DMS153 (cell line): Measurements from ENCODE around the gene TMEM150B.

Experiments
- DNase-seq: peaks from one replicate; lab custom pipeline; 2025; lab: John Stamatoyannopoulos, UW

TMEM150B gene

DNA sequence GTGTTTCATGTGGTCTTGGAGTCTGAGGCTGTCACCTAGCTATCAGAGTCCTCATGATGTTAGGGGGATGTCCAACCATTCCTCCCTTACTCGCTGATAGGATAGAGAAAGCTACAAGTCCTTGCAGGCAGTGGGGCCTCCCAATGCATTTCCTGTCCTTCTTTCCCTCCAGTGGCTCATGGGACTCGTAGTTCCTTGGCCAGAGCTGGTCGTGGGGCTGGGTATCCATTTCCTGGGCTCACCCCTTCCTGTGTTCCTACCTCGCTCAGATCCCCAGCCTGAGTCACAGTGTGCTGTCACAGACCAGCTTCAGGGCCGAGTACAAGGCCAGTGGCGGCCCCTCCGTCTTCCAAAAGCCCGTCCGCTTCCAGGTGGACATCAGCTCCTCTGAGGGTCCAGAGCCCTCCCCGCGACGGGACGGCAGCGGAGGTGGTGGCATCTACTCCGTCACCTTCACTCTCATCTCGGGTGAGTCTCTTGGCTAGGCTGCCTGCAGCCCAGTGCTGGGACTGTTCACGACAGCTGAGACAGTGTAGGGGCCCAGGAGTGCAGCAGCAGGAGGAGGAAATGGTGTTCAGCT lies 19.1 kb downstream of the TMEM150B start:
- DNase-seq, result no peak

DNA sequence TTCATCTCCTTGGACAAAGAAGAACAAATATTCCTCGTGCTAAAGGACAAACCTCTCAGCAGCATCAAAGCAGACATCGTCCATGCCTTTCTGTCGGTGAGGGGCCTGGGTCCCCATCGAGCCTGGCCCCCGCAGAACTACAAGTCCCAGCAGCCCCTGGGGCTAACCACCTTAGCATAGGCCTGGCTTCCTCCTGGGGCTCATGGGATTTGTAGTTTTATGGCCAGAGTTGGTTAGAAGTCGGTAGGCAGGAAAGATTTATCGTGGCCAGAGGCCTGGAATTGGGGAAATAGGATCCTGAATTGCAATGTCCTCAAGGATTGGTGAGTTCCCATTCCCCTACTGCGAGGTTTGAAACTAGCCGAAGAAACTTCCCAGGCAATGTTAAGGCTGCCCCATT lies 19.6 kb downstream of the TMEM150B start:
- no peak for DNase-seq

DNA sequence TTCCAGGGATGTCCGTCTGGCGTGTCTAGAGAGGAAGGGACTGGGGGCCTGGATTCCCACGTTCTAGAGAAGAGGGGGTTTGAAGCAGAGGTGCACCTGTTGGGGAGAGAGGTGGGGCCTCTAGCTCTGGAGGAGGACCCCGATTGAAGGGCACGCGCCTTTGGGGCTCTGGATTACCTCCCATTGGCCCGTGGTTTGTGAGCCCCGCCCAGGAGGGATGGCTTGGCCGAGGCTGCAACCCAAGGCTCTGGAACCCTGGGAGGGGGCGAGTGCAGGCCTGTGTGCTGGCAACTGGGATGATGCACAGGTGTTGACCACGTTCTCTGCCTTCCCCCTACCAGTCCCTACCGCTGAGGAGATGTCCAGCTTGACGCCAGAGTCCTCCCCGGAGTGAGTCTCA lies 20.2 kb downstream of the TMEM150B start:
- no peak for DNase-seq

DNA sequence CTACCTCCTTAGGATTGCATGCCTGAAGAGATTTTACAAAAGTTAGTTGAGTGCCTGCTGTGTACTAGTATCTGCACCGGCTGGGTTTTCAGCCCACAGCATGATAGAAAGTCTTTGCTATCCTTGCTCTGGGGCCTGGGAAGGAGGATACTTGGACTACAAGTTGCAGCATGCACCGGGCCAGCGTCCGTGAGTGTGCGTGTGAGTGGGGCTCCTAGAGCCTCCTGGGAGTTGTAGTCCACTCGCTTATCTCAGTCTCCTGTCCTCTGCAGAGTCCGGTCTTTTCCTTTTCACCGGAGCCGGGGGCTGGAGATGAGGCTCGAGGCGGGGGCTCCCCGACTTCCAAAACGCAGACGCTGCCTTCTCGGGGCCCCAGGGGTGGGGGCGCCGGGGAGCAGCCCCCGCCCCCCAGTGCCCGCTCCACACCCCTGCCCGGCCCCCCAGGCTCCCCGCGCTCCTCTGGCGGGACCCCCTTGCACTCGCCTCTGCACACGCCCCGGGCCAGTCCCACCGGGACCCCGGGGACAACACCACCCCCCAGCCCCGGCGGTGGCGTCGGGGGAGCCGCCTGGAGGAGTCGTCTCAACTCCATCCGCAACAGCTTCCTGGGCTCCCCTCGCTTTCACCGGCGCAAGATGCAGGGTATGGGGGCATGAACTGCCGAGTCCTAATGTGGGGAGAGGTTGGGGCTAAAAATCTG lies 20.7 kb downstream of the TMEM150B start:
- DNase-seq, result peak; percentile 2

DNA sequence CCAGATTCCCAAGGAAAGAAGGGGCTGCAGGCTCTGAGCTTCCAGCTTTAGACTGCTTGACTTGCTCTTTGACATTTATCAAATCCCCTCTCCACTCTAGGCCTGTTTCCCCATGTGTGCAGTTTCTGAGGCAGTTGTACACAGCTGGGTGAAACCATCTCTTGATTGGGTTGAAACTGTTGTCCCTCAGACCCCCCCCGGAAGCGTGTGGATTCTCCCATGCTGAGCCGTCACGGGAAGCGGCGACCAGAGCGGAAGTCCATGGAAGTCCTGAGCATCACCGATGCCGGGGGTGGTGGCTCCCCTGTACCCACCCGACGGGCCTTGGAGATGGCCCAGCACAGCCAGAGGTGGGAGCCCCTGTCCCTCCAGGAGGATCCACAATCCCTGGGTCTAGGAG lies 21.7 kb downstream of the TMEM150B start:
- no peak for DNase-seq

DNA sequence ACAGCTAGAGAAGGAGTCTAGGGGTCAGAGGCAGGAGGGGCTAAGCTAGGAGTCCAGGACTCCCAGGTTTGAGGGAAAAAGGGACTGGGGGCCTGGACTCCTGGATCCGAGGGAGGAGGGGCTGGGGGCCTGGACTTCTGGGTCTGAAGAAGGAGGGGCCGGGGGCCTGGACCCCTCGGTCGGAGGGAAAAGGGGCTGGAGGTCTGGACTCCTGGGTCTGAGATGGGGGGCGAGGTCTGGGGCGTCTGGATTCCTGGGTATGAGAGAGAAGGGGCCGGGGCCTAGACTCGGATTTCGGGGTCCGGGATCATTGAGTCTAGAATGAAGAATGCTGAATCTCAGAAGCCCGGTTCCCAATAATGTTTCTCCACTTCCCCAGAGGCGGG lies 22.8 kb downstream of the TMEM150B start:
- no peak for DNase-seq

DNA sequence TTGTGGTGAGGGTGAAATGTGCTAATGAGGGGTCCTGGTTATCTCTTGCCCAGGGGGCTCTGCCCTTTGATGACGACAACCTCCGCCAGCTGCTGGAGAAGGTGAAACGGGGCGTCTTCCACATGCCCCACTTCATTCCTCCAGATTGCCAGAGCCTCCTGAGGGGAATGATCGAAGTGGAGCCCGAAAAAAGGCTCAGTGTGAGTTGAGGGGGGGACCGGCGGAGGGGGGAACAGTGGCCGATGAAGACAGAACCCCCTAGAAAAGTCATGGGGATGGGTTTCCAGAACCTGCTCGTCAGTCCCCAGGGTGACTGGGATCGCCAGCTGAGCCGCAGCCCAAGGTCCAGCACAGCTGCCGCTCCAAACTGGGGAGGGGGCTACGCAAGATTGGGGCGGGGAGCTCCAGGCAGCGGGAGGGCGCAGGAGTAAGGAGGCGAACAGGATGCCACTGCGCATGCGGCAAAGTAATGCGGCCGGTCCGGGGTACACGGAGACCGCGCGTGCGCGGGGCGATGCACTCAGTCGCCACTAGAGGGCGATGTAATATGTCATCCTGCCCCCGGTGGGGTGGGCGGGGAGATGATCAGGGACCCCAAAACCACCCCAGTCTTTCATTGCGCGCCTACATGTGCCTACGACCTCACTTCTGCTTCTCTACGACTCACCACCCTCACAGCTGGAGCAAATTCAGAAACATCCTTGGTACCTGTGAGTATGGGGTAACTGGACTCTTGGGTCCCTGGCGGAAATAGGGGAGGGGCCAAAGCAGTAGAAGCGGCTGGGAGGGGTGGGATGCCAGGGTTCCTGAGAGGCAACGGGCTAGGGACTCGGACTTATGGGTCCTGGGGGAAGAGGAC lies 23.5 kb downstream of the TMEM150B start:
- DNase-seq, result peak; percentile 49

DNA sequence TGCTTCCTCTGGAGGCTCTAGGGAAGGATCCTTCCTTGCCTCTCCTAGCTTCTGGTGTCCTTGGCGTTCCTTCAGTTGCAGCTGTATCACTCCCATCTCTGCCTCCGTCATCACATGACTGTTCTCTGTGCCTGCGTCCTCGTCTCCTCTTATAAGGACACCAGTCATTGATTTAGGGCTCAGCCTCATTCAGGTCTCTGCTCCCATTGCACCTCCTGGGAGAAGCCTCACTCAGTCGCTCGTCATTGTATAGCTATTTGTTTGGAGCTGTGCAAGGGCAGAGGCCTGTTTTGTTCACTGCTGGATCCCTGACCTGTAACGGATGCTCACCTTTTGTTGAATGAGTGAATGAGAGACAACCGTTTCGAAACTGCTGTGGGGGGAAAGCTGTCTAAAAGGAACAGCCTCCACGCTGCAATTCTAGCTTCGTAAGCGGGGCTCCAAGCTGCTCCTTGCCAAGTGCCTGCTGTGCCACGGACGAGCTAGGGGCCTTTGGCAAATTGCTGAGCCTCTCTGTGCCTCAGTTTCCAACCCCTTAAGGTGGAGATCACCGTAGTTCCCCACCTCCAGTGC lies 24.2 kb downstream of the TMEM150B start:
- no peak for DNase-seq

DNA sequence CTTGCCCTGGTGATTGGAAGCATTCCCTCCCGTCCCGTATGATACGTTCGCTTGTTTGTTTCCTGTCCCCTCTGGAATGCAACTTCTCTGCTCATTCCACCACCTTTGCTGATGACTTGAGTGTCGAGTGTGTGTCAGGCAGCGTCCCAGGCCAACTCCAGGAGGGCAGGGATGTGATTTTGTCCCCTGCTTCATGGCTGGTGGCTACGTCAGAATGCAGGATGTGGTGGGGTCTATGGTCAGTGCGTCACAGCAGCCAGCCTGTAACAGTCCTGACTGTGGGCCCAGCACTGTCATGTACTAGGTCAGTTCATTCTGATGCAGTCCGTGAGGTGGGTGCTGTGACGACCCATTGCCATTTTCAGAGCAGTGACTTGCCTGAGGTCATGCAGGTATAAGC lies 25.1 kb downstream of the TMEM150B start:
- DNase-seq, result no peak

DNA sequence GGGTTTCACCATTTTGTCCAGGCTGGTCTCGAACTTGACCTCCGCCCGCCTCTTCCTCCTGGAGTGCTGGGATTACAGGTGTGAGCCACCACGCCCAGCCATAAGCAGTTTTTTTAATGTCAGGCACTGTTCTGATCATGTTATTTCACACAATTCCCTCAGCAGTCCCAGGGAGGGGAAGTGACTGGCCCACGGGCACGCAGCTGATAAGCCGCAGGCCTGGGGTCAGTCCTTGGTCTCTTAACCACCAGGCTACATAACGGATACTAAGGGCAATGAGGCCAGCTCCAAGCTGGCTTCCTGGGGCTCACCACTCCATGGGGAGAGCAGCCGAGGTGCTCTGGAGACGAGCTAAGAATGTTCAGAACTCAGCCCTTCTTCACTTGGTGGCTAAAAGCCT lies 27.9 kb downstream of the TMEM150B start:
- no peak for DNase-seq

DNA sequence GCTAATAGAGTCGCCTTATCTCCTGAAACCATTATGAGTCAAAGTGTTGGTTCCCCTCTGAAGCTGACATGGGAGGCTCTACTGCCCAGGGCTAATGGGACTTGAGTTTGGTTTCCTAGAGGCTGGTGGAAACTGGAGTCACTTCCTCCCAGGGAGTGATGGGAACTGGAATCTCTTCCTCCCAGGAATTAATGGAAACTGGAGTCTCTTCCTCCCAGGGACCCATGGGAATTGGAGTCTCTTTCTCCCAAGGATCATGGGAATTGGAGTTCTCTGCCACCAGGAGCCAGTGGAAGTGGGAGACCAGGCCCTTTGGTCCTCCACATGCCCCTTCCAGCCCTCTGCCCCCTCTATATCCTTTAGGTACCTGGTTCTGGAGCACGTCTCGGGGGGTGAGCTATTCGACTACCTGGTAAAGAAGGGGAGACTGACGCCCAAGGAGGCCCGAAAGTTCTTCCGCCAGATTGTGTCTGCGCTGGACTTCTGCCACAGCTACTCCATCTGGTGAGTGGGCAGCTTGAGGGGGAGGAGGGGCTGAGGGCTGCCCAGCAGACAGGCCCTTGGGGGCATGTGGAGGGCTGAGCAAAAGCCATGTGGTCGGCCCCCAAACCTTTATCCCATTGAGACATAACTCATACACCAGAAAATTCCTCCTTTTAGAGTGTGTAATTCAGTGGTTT lies 35.9 kb downstream of the TMEM150B start:
- no peak for DNase-seq

DNA sequence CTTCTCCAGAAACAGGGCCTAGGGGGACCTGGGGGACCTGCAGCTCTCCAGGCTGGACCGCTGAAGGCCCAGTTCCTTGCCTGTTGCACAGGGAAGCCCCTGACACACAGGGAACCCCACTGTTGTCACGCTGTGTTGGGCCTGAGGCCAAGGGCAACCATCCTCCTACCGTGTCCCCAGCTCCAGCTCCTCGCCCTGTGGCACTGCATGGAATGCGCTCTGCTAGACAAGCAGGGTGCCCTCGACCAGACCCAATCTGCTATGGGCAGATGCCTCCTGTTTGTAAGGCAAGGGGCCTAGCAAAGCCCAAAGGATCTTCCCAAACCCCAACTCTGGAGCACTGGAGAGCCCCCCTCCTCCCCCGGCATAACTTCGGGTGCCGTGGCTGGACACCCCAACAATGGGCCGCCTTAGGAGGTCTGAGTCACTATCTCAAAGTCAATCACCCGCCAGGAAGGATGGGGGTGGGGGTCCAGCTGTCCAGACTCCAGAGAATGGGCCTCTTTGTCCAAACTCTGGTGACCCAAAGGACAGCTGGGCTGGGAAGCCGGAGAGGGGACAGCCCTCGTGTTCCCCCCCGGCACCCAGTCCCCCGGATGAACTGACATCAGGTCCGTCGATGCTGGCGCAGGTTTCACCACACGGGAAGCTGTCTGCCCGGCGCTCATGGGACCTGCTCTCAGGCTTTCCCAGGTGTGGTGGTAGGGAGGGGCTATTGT lies 37.6 kb downstream of the TMEM150B start:
- no peak for DNase-seq

DNA sequence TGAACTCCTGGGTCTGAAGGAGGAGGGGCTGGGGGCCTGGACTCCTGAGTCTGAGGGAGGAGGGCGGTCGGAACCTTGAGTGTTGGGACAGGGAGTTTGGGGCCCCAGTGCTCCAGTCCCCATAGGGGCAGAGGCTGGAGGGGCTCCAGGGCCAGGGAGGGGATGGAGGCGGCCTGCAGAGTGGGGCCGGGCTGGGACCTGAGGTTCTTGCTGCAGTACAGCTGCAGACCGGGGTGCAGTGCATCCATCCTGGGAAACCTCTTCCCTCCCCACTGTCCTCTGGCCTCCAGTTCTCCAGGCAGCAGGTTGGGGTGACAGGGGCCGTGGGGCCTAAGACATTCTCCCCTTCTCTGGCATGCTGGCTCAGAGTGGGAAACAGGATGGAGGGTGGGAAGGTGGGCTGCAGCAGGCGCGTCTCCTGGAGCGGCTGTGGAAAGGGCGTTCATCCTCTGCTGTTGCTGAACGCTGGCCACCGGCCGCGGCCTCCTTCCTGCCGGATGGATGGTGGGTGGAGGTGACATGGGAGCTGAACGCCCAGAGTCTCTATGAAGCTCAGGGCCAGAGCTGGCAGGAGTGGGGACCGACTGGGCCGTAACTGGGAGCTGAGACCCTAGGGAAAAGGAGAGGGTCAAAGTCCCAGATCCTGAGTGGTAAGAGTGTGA lies 39.8 kb downstream of the TMEM150B start:
- DNase-seq, result no peak

DNA sequence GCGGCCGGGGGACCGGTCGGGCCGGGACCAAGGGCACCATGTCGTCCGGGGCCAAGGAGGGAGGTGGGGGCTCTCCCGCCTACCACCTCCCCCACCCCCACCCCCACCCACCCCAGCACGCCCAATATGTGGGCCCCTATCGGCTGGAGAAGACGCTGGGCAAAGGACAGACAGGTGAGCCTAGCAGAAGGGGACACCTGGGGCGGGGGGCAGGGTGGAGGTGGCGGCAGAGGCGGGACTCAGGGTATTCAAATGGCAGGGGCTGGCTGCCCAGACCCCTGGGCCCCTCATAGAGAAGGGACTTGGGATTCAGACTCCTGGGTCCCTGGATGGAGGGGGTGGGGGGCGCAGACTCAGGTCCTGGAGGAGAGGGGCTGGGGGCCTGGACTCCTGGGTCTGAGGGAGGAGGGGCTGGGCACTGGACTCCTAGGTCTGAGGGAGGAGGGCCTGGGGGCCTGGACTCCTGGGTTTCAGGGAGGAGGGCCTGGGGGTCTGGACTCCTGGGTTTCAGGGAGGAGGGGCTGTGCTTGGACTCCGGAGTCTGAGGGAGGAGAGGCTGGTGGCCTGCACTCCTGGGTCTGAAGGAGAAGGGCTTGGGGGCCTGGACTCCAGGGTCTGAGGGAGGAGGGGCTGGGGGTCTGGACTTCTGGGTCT lies 40.6 kb downstream of the TMEM150B start:
- no peak for DNase-seq

DNA sequence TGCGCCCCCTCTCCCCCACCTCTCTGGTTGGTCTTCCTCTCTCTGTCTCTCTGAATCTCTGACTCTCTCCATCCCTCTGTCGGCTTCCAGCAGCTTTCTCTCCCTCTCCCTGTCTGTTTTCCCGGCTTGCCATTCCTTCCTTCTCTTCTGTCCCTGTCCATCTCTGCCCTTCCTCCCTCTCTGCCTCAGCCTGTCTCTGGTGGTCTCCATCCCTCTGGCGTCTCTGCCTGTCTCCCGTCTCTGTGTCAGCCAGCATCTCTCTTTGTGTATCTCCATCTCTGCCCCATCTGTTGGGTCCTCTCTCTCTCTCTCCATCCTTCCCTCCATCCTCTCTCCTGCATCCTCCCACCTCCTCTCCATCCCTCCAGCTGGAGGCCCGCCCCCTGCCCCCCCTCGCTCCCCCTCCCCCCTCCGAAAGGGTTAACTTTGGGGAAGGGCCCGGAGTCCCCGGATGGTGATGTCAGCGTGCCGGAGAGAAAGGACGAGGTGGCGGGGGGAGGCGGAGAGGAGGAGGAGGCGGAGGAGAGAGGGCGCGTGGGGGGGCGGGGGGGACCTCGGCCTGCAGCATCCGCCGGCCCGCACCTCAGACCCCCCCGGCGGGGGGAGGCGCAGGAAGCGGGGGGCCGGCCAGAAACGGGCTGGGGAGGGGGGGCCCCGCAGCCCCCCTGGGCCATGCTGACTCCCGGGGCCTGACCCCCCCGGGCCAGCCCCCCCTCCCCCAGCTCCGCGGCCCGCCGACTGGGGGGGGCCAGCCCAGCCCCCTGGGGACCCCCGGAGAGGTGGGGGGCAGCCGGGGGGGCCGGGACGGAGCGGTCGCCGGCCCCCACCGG lies 41.4 kb downstream of the TMEM150B start, which contains the start of gene BRSK1:
Gene BRSK1 (plus strand): TSS at position 450 of the 830 bp plus-strand sequence. CDS start 446 bp downstream, outside the sequence.
- DNase-seq, result peak; percentile 54

DNA sequence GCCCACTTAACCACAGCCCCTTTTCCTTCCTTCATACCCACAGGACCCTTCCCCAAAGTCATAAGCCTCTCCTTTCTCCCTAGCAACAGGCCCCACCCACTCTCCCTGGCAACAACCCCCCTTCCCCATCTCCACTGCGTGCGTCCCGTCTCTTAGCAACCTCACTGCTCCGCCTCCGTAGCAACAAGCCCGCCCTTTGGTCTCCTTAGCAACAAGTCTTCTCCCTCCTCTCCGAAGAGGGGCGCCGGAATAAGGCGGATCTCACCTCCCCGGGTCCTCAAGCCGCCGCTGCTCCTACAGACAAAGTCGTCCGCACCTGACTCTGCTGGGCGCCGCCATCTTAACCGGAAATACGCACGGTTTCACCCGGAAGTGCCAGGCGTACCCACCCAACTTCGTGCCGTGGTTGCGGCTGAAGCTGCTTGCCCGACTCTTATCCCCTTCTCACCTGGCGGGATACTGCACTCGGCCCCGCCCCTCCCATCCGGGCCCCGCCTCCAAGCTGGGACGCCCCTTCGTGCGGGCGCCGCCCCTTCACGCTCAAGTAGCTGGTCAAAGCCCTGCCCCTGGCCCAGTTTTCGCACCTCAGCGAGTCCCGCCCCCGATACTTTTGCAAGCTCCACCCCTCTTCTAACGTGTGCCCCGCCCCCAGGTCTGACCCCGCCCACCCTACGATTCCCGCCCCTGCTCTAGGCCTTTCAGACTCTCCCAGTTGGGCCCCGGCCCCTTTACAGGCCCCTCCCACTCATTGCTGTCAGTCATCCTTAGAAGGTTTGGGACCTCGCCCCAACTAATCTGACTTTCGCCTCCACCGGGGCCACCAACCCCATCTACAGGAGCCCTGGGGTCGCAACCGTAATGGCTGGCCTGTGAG lies 45.1 kb downstream of the TMEM150B start, which contains the start of gene HSPBP1:
Gene HSPBP1 (minus strand): TSS at position 341 of the 874 bp plus-strand sequence. CDS start 502 bp downstream, outside the sequence.
- peak; percentile 96 for DNase-seq

DNA sequence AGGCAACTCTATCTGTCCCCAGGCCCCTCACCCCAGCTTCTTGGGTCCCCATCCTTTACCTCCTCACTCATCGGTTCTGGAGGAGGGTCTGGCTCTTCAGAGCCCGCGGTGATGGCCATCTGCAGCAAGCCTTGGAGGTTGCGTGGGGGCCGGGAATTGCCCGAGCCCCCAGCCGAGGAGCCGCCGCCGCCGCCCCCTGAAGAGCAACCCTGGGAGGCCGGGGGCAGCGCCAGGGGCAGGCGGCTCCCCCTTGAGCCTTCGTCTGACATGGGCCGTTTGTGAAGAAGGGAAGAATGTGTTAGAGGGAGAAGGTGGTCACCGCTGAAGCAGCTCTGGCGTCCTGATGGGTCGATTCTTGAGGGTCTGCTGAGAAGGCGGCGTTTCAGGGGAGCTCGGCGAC lies 45.8 kb downstream of the TMEM150B start:
- DNase-seq, result no peak
